Sigmoid colon (tissue), 7 donors: ENCODE data around the gene CYCS. TPM values are rescaled to one million over a fixed set of nuclear protein-coding genes. Genes with fewer than 3 reads are reported as not detected.

Source experiments
- DNase-seq: peaks from one replicate; pipeline ENCODE4 v3.0.0-alpha.2; 2019
- H3K27ac ChIP-seq, 4 donors: fragments of 200-600 bp; sonication (generic); one replicate each; pipeline ENCODE4 v1.5.1; 2016 to 2019; ENCODE audit warnings: mild to moderate bottlenecking in 1 of 4
- H3K27me3 ChIP-seq, 3 donors: fragments of 200-600 bp; sonication (generic); one replicate each; pipeline ENCODE4 v1.5.1; 2019; ENCODE audit warnings: mild to moderate bottlenecking in 1 of 3
- H3K36me3 ChIP-seq, 4 donors: fragments of 200-600 bp; sonication (generic); one replicate each; pipeline ENCODE4 v1.5.1; 2016 to 2019
- H3K4me1 ChIP-seq, 4 donors: fragments of 200-600 bp; sonication (generic); one replicate each; pipeline ENCODE4 v1.5.1; 2017 to 2019
- H3K4me3 ChIP-seq, 4 donors: fragments of 200-600 bp; sonication (generic); one replicate each; pipeline ENCODE4 v1.5.1; 2017 to 2019; ENCODE audit warnings: mild to moderate bottlenecking in 2 of 4, moderate library complexity in 1 of 4
- H3K9me3 ChIP-seq, 4 donors: fragments of 200-600 bp in 3 of 4; sonication (generic) in 3 of 4; one replicate each; pipeline versions ENCODE4 v1.5.1 to v1.6.1; 2013 to 2019
- EP300 ChIP-seq, 4 donors: sonication (generic); formaldehyde crosslinking; IDR thresholded peaks; one replicate each; pipeline ENCODE4 v1.6.1; 2017; ENCODE audit warnings: antibody characterized with exemption in 4 of 4
- POLR2A ChIP-seq, 2 donors: fragments of 450-650 bp; IDR thresholded peaks; one replicate each; pipeline ENCODE4 v1.6.1; 2016; ENCODE audit warnings: antibody characterized with exemption in 2 of 2, mild to moderate bottlenecking in 2 of 2, moderate library complexity in 2 of 2
- POLR2AphosphoS5 ChIP-seq, 4 donors: sonication (generic); formaldehyde crosslinking; IDR thresholded peaks; one replicate each; pipeline ENCODE4 v1.6.1; 2017; ENCODE audit warnings: antibody characterized with exemption in 4 of 4
- WGBS, 2 donors: extraction: QIAGEN DNeasy Blood & Tissue Kit; methylation state at CpG; one replicate each; pipeline ENCODE4 v1.1.7; 2013; 5-methylcytosine and 5-hydroxymethylcytosine counted together
- intact Hi-C: fragments of 100-400 bp; cut with DNase I; formaldehyde crosslinking; loops from one replicate; pipeline ENCODE4 v1.15.1; 2023
- polyA plus RNA-seq, 3 donors: library from polyadenylated mRNA; stranded (reverse); fragments of 200-250 nt; gene quantifications; one replicate each; pipeline ENCODE4 v1.2.3, GENCODE V29; 2013
- total RNA-seq, 4 donors: library from RNA; depleted of rRNA; stranded (reverse); fragments of >200 nt; gene quantifications; one replicate each; pipeline ENCODE4 v1.1.0, GENCODE V29; 2016
- TF ChIP-seq, protein P1 (sequence below), 4 experiments: fragments of 450-650 bp in 3 of 4; fragments of 200-600 bp in 1 of 4; IDR thresholded peaks; one replicate each; pipeline ENCODE4 v1.5.1; 2016 to 2019; ENCODE audit warnings: antibody characterized with exemption in 4 of 4, mild to moderate bottlenecking in 3 of 4, moderate library complexity in 2 of 4
- donor health status: healthy with polysubstance abuse.
- donor health status: Bipolar disorder and iron deficiency.
- donor health status: healthy.

The CYCS gene
- total and polyA plus RNA-seq, 7 donors, result 33.2 to 461 (median 69.2) TPM

DNA sequence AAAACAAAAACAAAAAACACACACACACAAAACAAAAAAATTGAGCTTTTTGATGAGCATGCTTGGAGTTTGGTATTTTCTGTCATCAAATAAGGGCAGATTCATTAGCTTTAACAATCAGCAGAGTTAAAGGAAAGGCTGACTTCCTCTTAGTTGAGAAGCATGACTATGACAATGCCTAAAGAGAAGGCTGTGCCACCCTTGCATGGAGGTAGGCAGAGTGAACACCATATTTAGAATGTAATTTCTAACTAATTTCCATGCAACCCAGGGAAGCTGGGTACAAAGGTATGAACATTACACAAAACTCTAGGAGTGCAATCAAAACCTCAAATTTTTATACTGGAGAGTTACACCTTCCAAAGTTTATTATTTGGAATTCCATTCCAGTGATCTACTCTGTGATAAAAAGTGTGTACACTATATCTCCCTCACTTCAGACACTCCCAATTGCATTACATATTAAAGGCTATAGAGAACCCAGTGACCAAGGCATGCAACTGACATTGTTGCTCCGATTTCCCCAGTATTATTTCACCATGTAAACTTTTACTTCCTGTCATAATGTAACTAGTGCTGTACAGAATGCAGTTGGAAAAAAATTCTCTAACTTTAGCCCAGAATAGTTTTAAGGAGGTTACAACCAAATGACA lies 9.4 kb upstream of the CYCS start:
- intact Hi-C loops, result no loop called here
- H3K27me3 ChIP-seq, result no peaks in the 10 kb centered on the region
- no peak overlapping the region for H3K4me3 ChIP-seq
- TF ChIP-seq POLR2AphosphoS5 (IDR thresholded peaks at IDR 0.05) (no peak), EP300 (IDR thresholded peaks at IDR 0.05) (no peak), POLR2A (IDR thresholded peaks at IDR 0.05) (no peak)
- TF ChIP-seq, protein P1, sequence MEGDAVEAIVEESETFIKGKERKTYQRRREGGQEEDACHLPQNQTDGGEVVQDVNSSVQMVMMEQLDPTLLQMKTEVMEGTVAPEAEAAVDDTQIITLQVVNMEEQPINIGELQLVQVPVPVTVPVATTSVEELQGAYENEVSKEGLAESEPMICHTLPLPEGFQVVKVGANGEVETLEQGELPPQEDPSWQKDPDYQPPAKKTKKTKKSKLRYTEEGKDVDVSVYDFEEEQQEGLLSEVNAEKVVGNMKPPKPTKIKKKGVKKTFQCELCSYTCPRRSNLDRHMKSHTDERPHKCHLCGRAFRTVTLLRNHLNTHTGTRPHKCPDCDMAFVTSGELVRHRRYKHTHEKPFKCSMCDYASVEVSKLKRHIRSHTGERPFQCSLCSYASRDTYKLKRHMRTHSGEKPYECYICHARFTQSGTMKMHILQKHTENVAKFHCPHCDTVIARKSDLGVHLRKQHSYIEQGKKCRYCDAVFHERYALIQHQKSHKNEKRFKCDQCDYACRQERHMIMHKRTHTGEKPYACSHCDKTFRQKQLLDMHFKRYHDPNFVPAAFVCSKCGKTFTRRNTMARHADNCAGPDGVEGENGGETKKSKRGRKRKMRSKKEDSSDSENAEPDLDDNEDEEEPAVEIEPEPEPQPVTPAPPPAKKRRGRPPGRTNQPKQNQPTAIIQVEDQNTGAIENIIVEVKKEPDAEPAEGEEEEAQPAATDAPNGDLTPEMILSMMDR (IDR thresholded peaks at IDR 0.05), result no peak
- H3K9me3 ChIP-seq, result peaks cover 0 to 3% (median 0%) of the 10 kb centered on the region in 4 donors
- no peak for DNase-seq
- 34 to 43% methylated on average over 1 of the region's 1 CpG for WGBS, 2 donors
- H3K27ac ChIP-seq, result no peak overlapping the region
- H3K36me3 ChIP-seq, result no peaks in the 10 kb centered on the region
- no peaks in the 10 kb centered on the region for H3K4me1 ChIP-seq

GRCh38 chr7:25132430-25132829 lies 7.4 kb upstream of the CYCS start:
- no peaks in the 10 kb centered on the region for H3K36me3 ChIP-seq
- no peak overlapping the region for H3K27ac ChIP-seq
- peaks cover 0 to 3% (median 0%) of the 10 kb centered on the region in 4 donors for H3K9me3 ChIP-seq
- intact Hi-C loops, result no loop called here
- H3K27me3 ChIP-seq, result no peaks in the 10 kb centered on the region
- DNase-seq, result no peak
- 61 to 89% methylated on average over 1 of the region's 1 CpG for WGBS, 2 donors
- TF ChIP-seq POLR2A (IDR thresholded peaks at IDR 0.05) (no peak), POLR2AphosphoS5 (IDR thresholded peaks at IDR 0.05) (no peak), EP300 (IDR thresholded peaks at IDR 0.05) (no peak)
- TF ChIP-seq, protein P1 (IDR thresholded peaks at IDR 0.05), result no peak
- no peaks in the 10 kb centered on the region for H3K4me1 ChIP-seq
- no peak overlapping the region for H3K4me3 ChIP-seq

GRCh38 chr7:25126751-25127150 lies 1.7 kb upstream of the CYCS start:
- H3K27ac ChIP-seq, result no peak overlapping the region
- H3K36me3 ChIP-seq, result peaks cover 0 to 18% (median 3%) of the 10 kb centered on the region in 4 donors
- H3K4me1 ChIP-seq, result peaks cover 0 to 21% (median 15%) of the 10 kb centered on the region in 4 donors
- intact Hi-C loops, result loop anchor here (2.0 to 10.0 kb wide), 2 partner anchors 54 to 728 kb away; a partner anchor contains a TSS
- DNase-seq, result no peak
- H3K27me3 ChIP-seq, result no peaks in the 10 kb centered on the region
- TF ChIP-seq POLR2AphosphoS5 (IDR thresholded peaks at IDR 0.05) (no peak), EP300 (IDR thresholded peaks at IDR 0.05) (no peak), POLR2A (IDR thresholded peaks at IDR 0.05) (no peak)
- TF ChIP-seq, protein P1 (IDR thresholded peaks at IDR 0.05), result no peak
- 22 to 71% methylated on average over 2 of the region's 2 CpGs for WGBS, 2 donors
- H3K4me3 ChIP-seq, result no peak overlapping the region
- H3K9me3 ChIP-seq, result no peaks in the 10 kb centered on the region

GRCh38 chr7:25124465-25125136 lies 459 bp downstream of the CYCS start:
- 1% methylated on average over 32 of the region's 32 CpGs for WGBS, 2 donors
- H3K36me3 ChIP-seq, result peaks cover 0 to 39% (median 10%) of the 10 kb centered on the region in 4 donors
- H3K4me1 ChIP-seq, result peaks cover 0 to 21% (median 15%) of the 10 kb centered on the region in 4 donors
- peak overlapping the region; percentile 93 to 99 (median 98) for H3K27ac ChIP-seq
- H3K27me3 ChIP-seq, result no peaks in the 10 kb centered on the region
- DNase-seq, result peak; percentile 66
- peak overlapping the region; percentile 75 to 98 (median 91) for H3K4me3 ChIP-seq
- TF ChIP-seq, protein P1 (IDR thresholded peaks at IDR 0.05), result no peak
- no peak for TF ChIP-seq POLR2AphosphoS5 (IDR thresholded peaks at IDR 0.05)
- no peak for TF ChIP-seq POLR2A (IDR thresholded peaks at IDR 0.05)
- TF ChIP-seq EP300 (IDR thresholded peaks at IDR 0.05), result no peak
- intact Hi-C loops, result loop anchor here (1.0 to 10.0 kb wide), 2 partner anchors 144 to 730 kb away; partner anchors contain the start of gene OSBPL3
- no peaks in the 10 kb centered on the region for H3K9me3 ChIP-seq
